Stimulated activated CD8-positive, alpha-beta memory T cell treated with anti-CD3 and anti-CD28 coated beads, Interleukin-7, amount 100 ng/mL, for 1 hour (primary cell): ENCODE data around the gene CSRP2.

Source experiments
- DNase-seq, 2 donors: peaks; one replicate each; pipeline ENCODE4 v3.0.0-alpha.2; 2020; ENCODE audit warnings: low read depth in 2 of 2

Gene CSRP2

DNA sequence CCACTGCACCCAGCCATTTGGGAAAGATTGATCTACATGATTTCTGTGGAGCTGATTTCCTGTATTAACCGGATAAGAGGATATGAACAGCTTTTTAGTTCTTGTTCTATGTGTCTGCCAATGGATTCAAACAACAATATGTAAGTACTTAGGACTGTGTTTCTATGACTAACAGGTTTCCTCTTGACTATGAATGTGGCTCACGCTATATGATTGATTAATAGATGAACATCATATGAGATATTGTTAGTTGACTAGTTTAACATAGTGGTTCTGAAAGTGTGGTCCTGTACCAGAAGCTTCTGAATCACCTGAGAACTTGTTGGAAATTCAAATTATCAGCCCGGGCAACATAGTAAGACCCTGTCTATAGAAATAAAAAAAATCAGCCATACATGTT is 12.8 kb upstream of the CSRP2 start:
- no peak for DNase-seq

DNA sequence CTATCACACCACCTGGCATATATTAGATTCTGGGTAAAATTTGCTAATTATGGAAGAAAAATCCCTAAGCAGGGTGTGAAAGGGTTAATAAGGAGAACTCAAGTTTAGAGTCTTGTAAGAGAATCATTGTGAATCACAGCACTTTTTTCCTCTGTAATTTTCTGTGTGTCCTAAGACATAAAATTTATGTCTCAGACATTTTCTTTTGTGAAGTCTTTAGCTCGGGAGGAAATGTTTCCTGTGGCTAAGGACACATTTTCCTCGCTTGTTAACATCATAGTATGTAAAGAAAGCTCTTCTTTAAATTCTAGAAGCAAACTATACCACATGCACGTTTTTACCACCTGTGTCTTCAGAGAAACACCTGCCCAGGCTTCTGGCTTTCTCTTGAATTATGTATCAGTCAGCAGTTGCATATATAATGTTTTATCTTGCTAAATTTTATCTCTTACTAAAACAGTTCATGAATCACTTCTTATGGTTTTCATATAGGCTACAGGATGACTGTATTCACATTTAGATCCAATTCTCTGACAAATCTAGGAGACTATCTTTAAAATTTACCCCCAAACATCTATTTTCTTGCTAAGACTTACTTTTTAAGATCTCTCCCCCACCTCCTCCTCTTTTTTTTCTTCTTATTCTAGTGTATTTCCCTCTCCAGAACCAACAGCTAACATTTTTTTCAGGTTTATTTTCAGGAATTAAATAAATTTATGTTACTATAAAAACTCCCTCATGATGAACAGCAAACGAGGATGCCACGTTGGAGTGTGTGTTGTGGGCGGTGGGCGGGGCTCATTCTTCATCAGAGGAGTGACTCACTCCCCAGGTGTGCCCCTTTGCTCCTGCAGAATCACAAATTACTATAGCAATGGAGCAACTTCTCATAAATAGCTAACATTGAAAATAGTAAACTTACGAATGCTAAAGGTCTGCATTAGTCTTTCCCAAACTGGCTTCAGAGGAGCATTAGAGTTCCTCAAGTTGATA is 11.6 kb upstream of the CSRP2 start:
- DNase-seq, result no peak

DNA sequence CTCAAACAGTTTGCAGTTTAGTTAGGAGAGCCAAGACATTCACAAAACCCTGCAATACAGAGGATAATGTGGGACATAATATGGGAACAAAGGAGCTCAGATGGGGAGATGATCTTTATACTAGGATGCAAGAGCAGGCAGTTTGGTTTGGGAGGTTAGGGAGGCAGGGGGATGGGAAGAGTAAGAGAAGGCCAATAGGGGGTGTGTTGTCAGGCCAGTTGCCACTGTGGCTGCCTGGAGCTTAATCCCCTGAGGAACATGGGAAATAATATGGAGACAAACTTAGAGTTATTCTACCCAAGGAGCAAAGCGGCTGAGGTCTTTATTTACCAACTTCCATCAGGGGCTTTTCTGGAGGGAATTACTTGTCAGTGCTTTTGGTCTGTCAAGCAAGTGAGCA is 10.0 kb upstream of the CSRP2 start:
- no peak for DNase-seq

DNA sequence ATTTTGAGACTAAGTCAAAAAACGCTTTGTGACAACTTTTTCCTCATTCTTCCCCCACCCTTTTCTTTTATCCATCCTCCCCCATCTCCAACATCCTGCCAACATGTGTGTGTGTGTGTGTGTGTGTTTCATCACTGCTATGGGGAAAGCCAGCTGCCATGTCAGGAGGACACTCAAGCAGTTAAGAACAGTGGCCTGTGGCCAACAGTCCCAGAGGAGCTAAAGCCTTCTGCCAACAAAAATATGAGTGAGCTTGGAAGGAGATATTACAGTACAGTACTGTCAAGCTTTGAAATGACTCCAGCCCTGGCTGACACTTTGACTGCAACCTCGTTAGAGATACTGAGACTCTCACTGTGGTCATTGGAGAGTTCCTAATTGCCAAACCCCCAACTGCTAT is 5.0 kb upstream of the CSRP2 start:
- no peak for DNase-seq

DNA sequence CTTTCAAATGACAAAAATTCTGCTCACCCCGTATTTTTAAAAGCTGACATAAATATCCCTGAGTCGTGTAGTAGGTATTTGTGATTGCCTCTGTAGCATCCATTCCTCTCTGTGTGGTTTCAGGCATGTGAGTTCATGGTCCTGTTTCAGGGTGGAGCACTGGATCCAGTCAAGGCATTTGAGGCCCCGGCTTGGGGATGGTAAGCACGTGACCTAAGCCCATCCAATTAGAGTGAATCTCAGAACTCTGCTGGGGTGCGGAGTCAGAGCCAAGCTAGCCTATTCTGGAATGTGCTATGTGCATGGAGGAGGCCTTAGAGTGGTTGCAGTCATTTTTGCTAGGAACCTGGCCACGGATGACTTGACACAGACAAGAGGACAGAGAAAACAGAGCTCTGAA is 4.3 kb upstream of the CSRP2 start:
- DNase-seq, result no peak

DNA sequence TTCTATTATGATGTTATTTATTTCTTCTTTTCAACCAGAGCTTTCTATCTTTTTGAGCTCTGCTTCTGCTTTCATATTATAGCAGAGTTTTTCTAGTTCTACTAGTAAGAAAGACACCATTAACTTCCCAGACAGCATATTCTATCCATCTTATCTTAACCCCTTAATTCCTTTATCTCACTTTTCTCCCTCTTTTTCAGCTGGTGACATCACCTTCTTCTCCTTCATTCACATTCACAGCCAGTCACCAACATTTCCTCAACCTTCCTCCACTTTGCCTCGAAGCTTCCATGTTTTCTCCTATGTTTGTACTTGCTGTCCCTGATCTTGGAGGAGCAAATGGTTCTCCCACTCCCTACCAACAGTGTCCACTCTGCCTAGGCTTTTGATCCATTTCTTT is 3.5 kb upstream of the CSRP2 start:
- no peak for DNase-seq

DNA sequence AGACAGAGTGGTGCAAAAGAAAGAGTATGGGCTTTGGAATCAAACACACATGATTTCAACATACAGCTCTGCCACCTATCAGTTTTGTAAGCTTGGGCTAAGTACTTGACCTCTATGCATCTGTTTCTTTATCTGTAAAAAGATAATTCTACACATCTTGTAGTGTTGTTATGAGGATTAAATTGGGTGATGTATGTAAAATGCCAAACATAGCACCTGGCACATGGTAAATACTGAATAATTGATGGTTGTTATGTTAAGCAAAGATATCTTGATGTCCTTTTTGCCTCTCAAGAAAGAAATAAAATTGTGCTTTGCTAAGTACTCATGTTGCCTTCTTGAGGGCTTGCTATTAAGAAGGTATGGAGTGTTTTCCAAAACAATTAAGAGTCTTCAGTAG is 2.3 kb upstream of the CSRP2 start:
- no peak for DNase-seq

DNA sequence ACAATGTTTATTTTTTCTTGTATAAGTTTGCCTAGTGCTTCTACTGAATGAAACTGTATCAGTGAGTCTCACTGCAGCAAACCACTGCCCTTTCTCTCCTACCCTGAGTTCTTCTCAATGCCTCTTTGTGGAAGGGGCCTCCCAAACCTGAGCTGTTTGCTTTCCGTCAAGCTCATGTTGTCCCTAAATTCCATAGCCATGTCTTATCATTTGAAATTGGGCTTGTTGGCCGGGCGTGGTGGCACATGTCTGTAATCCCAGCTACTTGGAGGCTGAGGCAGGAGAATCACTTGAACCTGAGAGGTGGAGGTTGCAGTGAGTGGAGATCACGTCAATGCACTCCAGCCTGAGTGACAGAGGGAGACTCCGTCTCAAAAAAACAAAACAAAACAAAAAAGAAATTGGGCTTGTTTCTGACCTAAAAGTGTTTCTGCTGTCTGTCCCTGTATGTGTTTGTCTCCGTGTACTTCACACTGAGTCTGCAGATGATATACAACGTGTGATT is 1.8 kb upstream of the CSRP2 start:
- DNase-seq, result no peak

DNA sequence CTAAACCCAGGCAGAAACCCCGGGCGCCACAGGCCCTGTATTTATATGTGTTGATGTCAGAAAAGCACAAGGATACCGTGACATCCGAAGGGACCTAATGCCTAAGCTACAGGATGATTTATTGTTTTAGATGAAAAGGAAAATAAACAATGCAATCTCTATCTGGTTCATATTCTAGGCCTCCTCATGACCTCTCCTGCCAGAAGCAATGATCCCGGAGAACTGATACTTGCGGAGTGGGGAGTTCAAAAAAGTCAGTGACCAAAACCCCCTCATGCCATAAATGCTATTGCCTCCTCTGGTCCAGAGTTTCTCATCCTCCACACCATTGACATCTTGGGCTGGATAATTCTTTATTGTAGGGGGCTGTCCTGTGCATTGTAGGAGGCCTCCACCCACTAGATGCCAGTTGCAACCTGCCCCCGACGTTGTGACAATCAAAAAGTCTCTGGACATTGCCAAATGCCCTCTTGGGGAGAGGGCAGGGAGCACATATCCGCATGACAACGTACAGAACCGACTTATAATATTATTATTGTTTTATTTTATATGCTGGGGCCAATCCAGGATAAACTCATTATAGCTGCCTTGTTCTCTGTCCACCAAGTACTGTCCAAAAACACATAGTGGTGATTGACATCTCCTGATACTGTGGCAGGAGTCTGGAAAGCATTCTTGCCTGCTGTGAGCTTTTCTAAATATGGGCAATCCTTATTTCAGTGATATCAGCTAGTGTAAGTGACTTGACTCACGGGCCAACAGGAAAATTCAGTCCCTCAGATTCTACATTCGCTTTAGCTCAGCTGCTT is 1.1 kb upstream of the CSRP2 start:
- DNase-seq, result no peak

DNA sequence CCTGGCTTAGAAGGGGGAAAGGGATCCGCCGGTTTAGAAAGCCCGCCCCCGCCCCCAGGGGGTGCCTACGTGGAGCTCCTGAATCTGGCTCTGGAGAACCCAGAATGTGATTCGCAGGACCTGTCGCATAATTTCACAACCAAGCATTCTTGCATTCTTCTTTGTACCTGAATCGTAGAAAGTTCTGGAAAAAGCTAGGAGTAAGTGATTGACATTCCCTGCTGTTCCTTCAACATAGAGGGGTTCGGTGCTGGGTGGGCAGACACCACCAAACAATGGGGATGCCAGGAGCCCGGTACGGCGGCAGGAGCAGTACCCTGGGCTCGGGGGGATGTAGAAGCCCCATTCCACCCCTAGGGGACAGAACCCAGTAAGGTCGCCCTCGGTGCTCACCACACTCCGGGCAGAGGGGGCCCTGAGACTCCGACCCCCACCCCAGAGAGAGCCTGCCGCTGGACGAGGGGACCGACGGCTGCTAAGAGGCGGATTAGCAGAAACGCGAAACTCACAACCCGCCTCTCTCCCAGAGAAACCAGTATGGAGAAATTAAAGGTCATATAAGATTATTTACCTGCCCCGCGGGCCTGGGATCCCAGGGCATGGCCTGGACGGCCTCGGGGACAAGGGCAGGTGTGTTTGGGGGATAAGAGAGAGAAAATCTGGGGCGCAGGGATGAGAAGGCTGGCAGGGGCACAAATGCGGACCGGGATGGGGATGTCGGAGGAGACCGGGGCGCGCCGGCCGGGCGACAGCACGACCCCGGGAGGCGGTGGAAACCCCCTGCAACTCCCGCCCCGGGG is 520 bp downstream of the CSRP2 start:
- no peak for DNase-seq

DNA sequence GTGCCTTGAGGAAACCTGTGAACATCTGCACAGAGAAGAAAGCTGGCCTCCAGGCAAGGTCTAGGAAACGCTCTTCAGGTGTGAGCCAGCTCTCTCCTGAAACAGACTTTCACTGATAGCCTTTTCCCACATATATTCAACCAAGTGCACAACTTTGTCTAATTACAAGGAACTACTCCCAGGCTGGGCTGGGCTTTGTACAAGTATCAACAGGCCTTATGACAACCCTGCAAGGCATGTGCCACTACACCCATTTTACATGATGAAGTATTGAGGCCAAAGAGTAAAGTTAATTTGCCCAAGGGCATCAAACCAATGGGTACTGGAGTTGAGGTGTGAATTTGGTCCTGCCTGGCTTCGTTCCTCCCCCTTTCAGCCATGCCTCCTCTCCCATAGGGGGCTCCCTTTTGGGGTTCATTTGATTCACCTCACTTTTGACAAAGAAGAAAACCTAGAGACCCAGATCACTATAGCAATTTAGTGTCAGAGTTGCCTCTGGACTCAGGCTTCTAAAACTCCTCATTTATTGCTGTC is 2.1 kb downstream of the CSRP2 start:
- DNase-seq, result no peak

DNA sequence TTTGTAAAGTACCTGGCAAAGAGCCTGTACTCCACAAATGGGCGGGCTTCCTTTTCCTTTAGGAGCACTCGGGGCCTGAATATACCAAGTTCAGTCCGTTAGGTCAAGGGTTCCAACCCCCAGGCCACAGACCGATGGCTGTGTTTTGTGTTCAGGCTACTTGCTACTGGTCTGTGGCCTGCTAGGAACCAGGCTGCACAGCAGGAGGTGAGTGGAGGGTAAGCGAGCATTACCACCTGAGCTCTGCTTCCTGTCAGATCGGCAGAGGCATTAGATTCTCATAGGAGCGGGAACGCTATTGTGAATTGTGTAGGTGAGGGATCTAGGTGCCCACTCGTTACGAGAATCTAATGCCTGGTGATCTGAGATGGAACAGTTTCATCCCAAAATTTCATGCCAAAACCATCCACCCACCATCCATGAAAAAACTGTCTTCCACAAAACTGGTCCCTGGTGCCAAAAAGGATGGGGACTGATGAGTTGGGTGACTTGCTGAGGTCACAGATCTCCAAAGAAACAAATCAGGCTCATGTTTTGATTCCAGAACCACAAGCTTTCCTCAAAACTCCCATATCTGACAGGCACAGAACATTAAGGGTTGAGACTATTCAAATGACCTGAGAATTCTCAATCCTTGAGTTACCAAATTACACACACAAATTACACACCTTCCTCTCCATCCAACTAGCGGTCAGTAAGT is 4.2 kb downstream of the CSRP2 start:
- DNase-seq, result no peak

DNA sequence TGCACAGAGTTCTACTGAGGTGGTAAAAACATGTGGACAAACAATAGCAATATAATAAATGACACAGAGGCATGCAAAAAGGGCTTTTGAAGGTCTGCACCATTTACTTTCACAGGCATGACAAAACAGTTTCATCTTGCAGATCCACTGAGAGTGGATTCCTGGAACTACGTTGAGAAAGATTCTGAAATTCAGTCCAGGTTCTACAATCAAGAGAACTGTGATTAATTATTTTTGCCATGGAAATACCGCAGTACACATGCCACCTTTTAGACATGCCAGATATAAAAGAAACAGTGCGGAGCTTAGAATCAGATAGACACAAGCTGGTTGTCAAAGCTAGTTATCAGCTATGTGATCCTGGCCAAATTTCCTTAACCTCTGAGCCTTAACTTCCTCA is 4.8 kb downstream of the CSRP2 start:
- DNase-seq, result no peak

DNA sequence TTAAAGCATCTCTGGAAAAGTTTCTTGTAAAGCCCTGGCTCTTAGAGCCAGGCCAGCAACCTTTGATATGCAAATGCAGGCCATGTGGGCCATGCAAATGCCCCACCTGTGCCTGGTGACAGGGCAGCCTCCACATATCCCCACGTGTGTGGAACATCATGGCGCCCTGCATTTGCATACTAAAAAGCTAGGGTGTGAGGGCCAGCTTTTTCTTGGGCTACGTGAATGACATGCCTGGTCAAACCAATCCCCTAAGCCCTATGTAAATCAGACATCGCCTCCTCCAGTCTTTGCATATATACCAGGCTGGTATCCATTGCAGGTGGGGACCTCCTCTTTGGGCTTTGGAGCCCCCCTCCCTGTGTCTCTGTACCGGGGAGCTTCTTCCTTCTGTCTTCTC is 6.4 kb downstream of the CSRP2 start:
- no peak for DNase-seq

DNA sequence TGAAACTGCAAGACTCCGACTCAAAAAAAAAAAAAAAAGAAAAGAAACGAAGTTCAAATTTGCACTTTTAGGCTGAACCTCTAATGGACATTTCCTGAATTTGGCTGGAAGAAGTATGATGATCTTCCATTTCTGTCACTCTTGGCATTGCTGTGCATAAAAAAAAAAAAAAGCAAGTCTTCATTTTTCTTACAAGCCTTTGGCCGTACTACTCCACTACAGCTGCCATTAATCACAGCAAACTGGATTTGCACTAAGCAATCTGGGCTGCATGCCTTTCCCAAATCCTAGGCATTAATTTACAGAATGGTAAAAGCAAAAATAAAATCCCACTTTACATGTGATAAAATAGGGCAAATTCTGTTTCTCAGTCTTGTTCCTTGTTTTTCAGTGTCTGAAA is 7.1 kb downstream of the CSRP2 start:
- no peak for DNase-seq

DNA sequence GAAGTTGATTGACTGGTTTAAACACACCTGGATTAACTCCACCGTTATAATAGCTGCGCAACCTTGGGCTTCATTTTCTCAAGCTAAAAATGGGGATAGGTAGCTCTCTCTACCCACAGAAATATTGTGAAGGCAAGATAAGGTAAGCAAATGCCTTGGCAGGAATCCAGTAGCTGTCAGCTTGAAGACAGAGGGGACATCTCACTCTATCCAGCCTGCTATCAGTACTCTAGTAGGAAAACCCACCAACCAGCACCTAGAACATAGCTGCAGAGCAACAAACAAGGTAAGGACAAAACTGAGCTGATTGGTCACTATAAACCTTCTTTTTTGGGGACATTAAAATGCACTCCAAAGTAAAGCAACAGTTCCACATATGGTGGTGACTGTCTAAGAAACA is 7.7 kb downstream of the CSRP2 start:
- DNase-seq, result no peak

DNA sequence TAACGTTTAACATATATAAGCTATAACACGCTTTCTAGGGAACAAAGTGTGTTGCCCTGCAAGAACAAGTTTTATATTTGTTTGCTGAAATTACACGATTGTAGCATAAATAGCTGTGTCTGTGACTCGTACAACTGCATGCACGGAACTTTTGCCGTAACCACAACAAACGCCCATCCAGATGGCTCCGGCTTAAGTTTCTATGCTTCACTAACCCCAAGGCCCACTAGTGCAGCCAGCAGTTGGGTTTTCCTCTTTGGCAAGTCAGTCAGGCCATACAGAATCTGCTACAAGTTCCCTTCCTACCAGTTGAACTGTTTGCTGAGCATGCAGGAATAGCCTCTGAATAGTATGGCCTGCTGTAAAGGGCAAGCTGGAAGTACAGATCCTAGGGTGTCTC is 12.1 kb downstream of the CSRP2 start:
- DNase-seq, result no peak

DNA sequence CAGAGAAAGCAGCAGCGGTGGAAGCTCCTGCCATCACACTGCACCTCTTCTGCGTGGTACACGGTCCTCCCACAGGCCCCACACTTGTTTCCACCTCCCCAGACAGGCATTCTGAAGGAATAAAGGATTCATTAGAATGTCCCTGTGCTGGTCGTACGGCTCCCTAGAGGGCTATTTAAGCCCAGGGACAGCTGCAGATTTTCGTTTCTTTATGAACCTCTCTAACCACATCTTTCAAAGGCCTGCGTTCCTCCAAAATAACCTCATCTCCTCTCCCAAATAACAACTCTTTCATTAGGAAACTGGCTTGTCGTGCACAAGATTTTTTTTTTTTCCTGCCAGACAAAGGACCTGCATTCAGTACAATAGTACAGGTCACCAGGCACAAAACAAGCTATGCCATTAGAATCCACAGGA is 12.7 kb downstream of the CSRP2 start:
- no peak for DNase-seq

DNA sequence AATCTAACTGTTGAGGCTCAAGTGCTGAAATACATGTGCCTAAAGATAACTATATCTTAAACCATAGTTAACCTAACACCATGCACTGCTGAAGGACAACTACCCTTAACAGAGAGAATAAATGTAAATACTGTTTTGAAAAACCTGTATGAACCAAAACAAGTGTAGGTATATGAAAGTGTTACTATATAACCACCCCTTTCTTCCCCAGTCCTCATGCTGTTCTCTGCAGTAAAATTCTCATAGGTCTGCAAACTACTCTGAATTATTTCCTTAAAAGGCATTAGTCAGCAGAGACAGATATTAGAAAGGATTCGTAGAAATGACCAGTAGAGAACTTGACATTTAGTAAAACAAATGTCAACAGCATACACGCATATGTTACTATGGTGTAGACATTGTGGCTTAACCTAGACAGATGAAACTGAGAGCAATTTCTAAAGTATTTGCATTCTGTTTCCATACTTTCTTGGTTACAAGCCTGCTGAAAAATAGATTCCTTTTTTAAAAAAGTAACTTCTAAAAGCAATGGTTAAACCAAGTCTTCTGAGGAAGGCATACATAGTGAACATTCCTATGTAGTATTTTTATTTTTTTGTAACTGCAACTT is 13.9 kb downstream of the CSRP2 start:
- no peak for DNase-seq

DNA sequence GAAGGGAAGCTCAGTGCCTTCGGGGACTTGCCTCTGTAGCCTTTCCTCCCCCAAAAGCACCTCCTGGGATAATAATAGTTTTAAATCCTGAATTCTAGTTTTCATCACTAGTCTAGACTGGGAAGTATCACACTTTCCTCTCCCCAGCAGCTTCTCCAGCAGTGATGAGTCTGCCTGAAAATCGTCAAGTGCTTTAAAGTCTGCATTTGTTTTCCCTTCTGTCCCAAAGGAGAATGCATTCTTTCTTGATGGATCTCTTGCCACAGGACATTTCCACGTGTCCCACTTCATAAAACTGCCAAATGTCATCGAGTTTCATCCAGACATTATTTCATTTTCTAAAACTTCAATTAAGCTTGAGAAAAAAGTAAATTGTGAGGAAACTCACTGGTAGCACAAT is 15.0 kb downstream of the CSRP2 start:
- no peak for DNase-seq
